GM12891 (cell line): Measurements from ENCODE around the gene SETD4.

ENCODE experiments used
- PAX5 ChIP-seq: IDR thresholded peaks from 2 replicates; pipeline ENCODE4 v1.6.1; 2011; ENCODE audit warnings: low read length, moderate library complexity, mild to moderate bottlenecking; ENCODE audit not compliant: insufficient read depth, severe bottlenecking
- POLR2A ChIP-seq: IDR thresholded peaks from 2 replicates; pipeline ENCODE4 v1.6.1; 2011; ENCODE audit warnings: low read depth, low read length, control low read depth
- POLR2AphosphoS5 ChIP-seq: IDR thresholded peaks from 2 replicates; pipeline ENCODE4 v1.6.1; 2011; ENCODE audit warnings: low read depth, low read length, control low read depth
- POU2F2 ChIP-seq: IDR thresholded peaks from 2 replicates; pipeline ENCODE4 v1.6.1; 2011; ENCODE audit warnings: low read depth, mild to moderate bottlenecking, control low read depth, low read length, moderate library complexity
- SPI1 ChIP-seq: IDR thresholded peaks from 2 replicates; pipeline ENCODE4 v1.6.1; 2011; ENCODE audit warnings: low read depth, low read length, control low read depth
- TAF1 ChIP-seq: IDR thresholded peaks from 2 replicates; pipeline ENCODE4 v1.6.1; 2011; ENCODE audit warnings: low read depth, low read length, control low read depth

DNA sequence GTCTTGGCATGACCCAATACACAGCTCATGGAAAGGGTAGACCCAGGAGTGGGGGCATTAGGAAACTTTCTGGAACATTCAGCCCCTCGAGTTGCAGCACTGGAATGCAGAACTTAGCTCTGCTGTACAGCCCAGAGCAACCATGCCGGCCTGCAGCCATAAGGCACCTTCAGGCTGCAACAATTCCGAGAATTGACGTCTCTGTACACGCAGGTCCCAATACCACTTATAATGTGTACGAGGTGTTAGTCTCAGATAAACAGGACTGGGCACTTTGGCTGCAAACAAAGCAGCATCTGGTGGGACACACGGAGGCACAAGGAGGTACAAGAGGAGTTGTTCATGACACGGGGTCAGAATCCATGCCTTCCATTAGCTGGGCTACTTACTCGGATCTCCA lies 17.4 kb upstream of the SETD4 start:
- TF ChIP-seq POLR2AphosphoS5 (no peak), SPI1 (no peak), POLR2A (no peak), TAF1 (no peak), POU2F2 (no peak), PAX5 (no peak)
